Testis (tissue), 2 donors: ENCODE data around the gene PRDM12.

Experiments used
- POLR2A ChIP-seq: fragments of 450-650 bp; IDR thresholded peaks from one replicate; pipeline ENCODE4 v1.6.1; 2017; ENCODE audit warnings: antibody characterized with exemption, mild to moderate bottlenecking, moderate library complexity
- TF ChIP-seq, protein P1 (sequence below), 3 experiments: fragments of 450-650 bp in 2 of 3; fragments of 200-600 bp in 1 of 3; sonication (generic) in 1 of 3; IDR thresholded peaks; one replicate each; pipeline ENCODE4 v1.5.1; 2016 to 2019; ENCODE audit warnings: antibody characterized with exemption in 3 of 3, mild to moderate bottlenecking in 2 of 3, moderate library complexity in 1 of 3

DNA sequence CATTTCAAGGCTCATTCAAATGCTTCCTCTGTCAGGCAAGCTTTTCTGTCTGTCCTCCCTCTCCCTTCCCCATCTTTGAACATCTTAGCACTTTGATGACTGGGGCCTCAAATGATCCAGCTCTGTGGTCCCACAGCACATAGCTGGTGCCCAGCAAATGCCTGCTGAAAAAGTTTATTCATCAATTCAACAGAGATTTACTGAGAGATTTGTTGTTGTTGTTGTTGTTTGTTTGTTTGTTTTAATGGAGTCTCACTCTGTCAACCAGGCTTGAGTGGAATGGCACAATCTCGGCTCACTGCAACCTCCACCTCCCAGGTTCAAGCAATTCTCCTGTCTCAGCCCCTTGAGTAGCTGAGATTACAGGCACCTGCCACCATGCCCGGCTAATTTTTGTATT lies 23.2 kb downstream of the PRDM12 start:
- TF ChIP-seq, protein P1, sequence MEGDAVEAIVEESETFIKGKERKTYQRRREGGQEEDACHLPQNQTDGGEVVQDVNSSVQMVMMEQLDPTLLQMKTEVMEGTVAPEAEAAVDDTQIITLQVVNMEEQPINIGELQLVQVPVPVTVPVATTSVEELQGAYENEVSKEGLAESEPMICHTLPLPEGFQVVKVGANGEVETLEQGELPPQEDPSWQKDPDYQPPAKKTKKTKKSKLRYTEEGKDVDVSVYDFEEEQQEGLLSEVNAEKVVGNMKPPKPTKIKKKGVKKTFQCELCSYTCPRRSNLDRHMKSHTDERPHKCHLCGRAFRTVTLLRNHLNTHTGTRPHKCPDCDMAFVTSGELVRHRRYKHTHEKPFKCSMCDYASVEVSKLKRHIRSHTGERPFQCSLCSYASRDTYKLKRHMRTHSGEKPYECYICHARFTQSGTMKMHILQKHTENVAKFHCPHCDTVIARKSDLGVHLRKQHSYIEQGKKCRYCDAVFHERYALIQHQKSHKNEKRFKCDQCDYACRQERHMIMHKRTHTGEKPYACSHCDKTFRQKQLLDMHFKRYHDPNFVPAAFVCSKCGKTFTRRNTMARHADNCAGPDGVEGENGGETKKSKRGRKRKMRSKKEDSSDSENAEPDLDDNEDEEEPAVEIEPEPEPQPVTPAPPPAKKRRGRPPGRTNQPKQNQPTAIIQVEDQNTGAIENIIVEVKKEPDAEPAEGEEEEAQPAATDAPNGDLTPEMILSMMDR (IDR thresholded peaks at IDR 0.05): no peak
- no peak for TF ChIP-seq POLR2A
